BLaER1 (cell line): ENCODE data around the gene STK16.

Experiments
- H3K27ac ChIP-seq: shearing (Covaris generic); formaldehyde crosslinking; 2 replicates; pipeline ENCODE4 v1.8.1; 2022
- H3K27me3 ChIP-seq: shearing (Covaris generic); formaldehyde crosslinking; 2 replicates; pipeline ENCODE4 v1.8.1; 2022
- H3K36me3 ChIP-seq: shearing (Covaris generic); formaldehyde crosslinking; 2 replicates; pipeline ENCODE4 v1.8.1; 2022
- H3K4me1 ChIP-seq: shearing (Covaris generic); formaldehyde crosslinking; 2 replicates; pipeline ENCODE4 v1.8.1; 2022
- H3K4me2 ChIP-seq: shearing (Covaris generic); formaldehyde crosslinking; 2 replicates; pipeline ENCODE4 v1.8.1; 2022
- H3K4me3 ChIP-seq: shearing (Covaris generic); formaldehyde crosslinking; 2 replicates; pipeline ENCODE4 v1.8.1; 2022
- H3K9ac ChIP-seq: shearing (Covaris generic); formaldehyde crosslinking; 2 replicates; pipeline ENCODE4 v1.8.1; 2022
- H3K9me3 ChIP-seq: shearing (Covaris generic); formaldehyde crosslinking; 2 replicates; pipeline ENCODE4 v1.8.1; 2022
- H4K20me1 ChIP-seq: shearing (Covaris generic); formaldehyde crosslinking; 2 replicates; pipeline ENCODE4 v1.8.1; 2022
- Cebpa-rat ChIP-seq: shearing (Covaris generic); IDR thresholded peaks from 2 replicates; pipeline ENCODE4 v1.8.1; 2022

STK16 gene

DNA sequence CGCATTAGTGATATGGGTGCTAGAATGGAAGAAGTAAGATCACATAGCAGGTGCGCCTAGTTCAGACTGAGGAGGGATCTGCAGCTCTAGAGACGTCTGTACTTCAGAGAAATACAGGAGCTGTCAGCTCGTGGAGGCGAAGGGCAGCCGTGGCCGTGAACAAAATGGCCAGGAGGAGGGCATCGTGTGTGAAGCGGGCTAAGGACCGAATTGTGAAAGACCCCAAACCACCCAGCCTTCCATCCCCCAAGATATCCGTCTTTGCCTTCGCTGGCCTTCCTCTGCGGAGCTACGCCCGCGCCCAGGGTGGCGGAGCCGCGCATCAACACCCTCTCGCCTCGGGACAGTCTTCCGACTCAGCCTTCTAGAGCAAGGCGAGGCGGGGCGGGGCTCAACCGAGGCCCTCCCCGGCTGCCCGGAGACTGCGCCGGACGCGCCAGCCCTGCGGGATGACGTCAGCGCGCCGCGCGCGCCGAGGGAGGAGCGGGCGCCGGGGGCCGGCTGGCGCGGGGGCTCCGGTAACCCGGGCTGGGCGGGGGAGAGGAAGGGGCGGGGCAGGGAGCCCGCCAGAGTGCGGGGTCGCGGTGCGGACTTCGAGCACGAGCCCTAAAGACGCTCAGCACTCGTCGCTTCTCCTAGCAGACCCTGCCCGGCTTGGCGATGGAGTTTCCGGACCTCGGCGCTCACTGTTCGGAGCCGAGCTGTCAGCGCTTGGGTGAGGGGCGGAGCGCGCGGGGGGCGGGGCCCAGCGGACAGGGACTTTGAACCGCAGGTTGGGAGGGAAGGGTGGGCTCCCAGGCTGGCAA, 38.7 kb upstream of the STK16 start, which contains the start of gene ZFAND2B:
Gene ZFAND2B (plus strand): TSS at position 455 of the 806 bp plus-strand sequence. CDS start 206 bp downstream, at position 661.
- Histone ChIP-seq H3K4me2 (peak within 1 kb of the TSS; percentile 95), H3K9me3 (no peaks in the 10 kb centered on the region), H3K9ac (peak within 1 kb of the TSS; percentile 78), H3K4me1 (peaks cover 40% of the 10 kb centered on the region), H3K4me3 (peak within 1 kb of the TSS; percentile 66), H3K27ac (peak within 1 kb of the TSS; percentile 81), H3K27me3 (no peaks in the 10 kb centered on the region), H4K20me1 (no peaks in the 10 kb centered on the region), H3K36me3 (peaks cover 34% of the 10 kb centered on the region)
- TF ChIP-seq Cebpa-rat = no peak

GRCh38 chr2:219207134-219207883, 38.0 kb upstream of the STK16 start:
- Histone ChIP-seq H3K36me3 (peaks cover 38% of the 10 kb centered on the region), H3K4me3 (peak overlapping the region; percentile 66), H3K27ac (peak overlapping the region; percentile 58), H3K4me2 (peak overlapping the region; percentile 95), H3K27me3 (no peaks in the 10 kb centered on the region), H3K9me3 (no peaks in the 10 kb centered on the region), H4K20me1 (no peaks in the 10 kb centered on the region), H3K4me1 (peaks cover 40% of the 10 kb centered on the region), H3K9ac (peak overlapping the region; percentile 78)
- no peak for TF ChIP-seq Cebpa-rat

DNA sequence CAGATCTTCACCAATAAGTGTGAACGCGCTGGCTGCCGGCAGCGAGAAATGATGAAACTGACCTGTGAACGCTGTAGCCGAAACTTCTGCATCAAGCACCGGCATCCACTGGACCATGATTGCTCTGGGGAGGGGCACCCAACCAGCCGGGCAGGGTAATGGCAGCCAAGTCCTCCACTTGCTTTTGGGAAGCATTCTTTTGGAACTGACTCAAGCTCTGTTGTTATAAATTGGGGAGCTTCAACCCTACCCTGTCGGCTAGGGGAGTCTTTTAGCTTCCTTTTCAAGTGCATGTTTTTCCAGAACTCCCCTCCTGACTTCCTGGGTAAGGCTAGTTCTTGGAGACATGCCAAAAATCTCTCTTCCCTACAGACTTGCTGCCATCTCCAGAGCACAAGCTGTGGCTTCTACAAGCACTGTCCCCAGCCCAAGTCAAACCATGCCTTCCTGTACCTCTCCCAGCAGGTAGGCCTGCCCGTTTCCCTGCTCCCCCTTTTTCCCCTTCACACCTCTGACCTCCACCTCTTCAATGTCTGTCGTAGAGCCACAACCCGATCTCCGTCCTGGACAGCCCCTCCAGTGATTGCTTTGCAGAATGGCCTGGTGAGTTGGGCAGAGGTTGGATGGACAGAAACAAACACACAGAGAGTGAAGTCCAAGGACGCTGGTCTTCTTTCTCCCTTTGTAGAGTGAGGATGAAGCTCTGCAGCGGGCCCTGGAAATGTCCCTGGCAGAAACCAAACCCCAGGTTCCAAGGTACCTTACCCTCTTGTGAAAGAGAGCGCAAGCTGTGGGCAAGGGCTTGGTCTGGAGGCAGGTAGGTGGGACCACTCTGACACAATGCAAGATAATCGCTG, 37.2 kb upstream of the STK16 start:
- H3K4me2 ChIP-seq = peak overlapping the region; percentile 95

GRCh38 chr2:219209236-219210195, 35.8 kb upstream of the STK16 start:
- H4K20me1 ChIP-seq = no peaks in the 10 kb centered on the region
- TF ChIP-seq Cebpa-rat = no peak
- H3K27ac ChIP-seq = peak overlapping the region; percentile 49
- peak overlapping the region; percentile 11 for H3K4me2 ChIP-seq
- peaks cover 40% of the 10 kb centered on the region for H3K4me1 ChIP-seq
- no peak overlapping the region for H3K4me3 ChIP-seq
- peak overlapping the region; percentile 26; the same call in 1 of the 2 replicates for H3K9ac ChIP-seq
- H3K27me3 ChIP-seq = no peaks in the 10 kb centered on the region
- H3K36me3 ChIP-seq = peaks cover 60% of the 10 kb centered on the region
- no peaks in the 10 kb centered on the region for H3K9me3 ChIP-seq

More for the DNA sequence above, 37.2 kb upstream of the STK16 start:
- peaks cover 46% of the 10 kb centered on the region for H3K36me3 ChIP-seq
- no peak for TF ChIP-seq Cebpa-rat
- peak overlapping the region; percentile 78; the same call in 1 of the 2 replicates for H3K9ac ChIP-seq
- peaks cover 40% of the 10 kb centered on the region for H3K4me1 ChIP-seq
- H4K20me1 ChIP-seq = no peaks in the 10 kb centered on the region
- no peak overlapping the region for H3K4me3 ChIP-seq
- H3K27me3 ChIP-seq = no peaks in the 10 kb centered on the region
- no peaks in the 10 kb centered on the region for H3K9me3 ChIP-seq
- no peak overlapping the region for H3K27ac ChIP-seq

GRCh38 chr2:219210196-219210885, 34.9 kb upstream of the STK16 start:
- TF ChIP-seq Cebpa-rat = no peak
- Histone ChIP-seq H3K9me3 (no peaks in the 10 kb centered on the region), H4K20me1 (no peaks in the 10 kb centered on the region), H3K36me3 (peaks cover 67% of the 10 kb centered on the region), H3K9ac (peak overlapping the region; percentile 26; the same call in 1 of the 2 replicates), H3K4me2 (peak overlapping the region; percentile 11; the same call in 1 of the 2 replicates), H3K4me3 (no peak overlapping the region), H3K4me1 (peaks cover 40% of the 10 kb centered on the region), H3K27ac (peak overlapping the region; percentile 49), H3K27me3 (no peaks in the 10 kb centered on the region)

GRCh38 chr2:219210886-219211362, 34.4 kb upstream of the STK16 start:
- Histone ChIP-seq H3K4me2 (no peak overlapping the region), H3K9ac (peak overlapping the region; percentile 26; the same call in 1 of the 2 replicates), H3K36me3 (peaks cover 70% of the 10 kb centered on the region), H3K9me3 (no peaks in the 10 kb centered on the region), H3K27ac (no peak overlapping the region), H3K4me1 (peaks cover 39% of the 10 kb centered on the region), H3K4me3 (no peak overlapping the region), H4K20me1 (no peaks in the 10 kb centered on the region), H3K27me3 (no peaks in the 10 kb centered on the region)
- TF ChIP-seq Cebpa-rat = no peak

DNA sequence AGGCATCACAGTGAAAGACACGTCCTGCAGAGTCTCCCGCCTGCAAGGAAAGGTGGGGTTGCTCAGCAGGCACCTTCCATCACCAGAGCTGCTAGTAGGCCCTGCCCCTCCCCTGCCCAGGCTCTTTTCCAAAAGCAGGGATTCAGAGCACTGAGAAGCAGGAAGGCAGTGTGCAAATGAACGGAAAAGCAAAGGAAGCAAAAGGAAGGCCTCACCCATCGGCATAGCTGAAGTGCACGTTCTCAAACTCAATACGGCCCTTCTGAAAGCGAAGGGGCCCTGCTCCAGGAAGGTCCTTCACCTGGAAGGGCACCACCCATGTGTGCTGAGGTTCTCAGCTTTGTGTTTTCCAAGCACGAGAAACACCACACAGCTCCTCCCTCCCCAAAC, 32.3 kb upstream of the STK16 start:
- TF ChIP-seq Cebpa-rat = no peak
- peaks cover 76% of the 10 kb centered on the region for H3K36me3 ChIP-seq
- peaks cover 47% of the 10 kb centered on the region for H3K4me1 ChIP-seq
- H3K4me2 ChIP-seq = no peak overlapping the region
- no peak overlapping the region for H3K9ac ChIP-seq
- no peak overlapping the region for H3K27ac ChIP-seq
- H3K9me3 ChIP-seq = no peaks in the 10 kb centered on the region
- H3K4me3 ChIP-seq = no peak overlapping the region
- H3K27me3 ChIP-seq = no peaks in the 10 kb centered on the region
- peaks cover 2% of the 10 kb centered on the region; the same call in 1 of the 2 replicates for H4K20me1 ChIP-seq
